Caco-2 (cell line): ENCODE measurements around the gene PTPRN2. TPM values are rescaled to one million over a fixed set of nuclear protein-coding genes. Genes with fewer than 3 reads are reported as not detected.

Source experiments
- BruUV-seq: library from RNA; stranded (reverse); fragments of 400-500 nt; replicated peaks from 2 replicates; lab custom pipeline; 2021; lab: Mats Ljungman, UMichigan
- CTCF ChIA-PET: fragments of 300-600 bp; sonication (Branson Sonifier 250); formaldehyde crosslinking; loops from one replicate; lab custom pipeline; 2022; ENCODE audit warnings: antibody characterized with exemption; lab: Charles Lee
- POLR2A ChIA-PET: fragments of 300-600 bp; sonication (Branson Sonifier 250); formaldehyde crosslinking; loops from one replicate; lab custom pipeline; 2022; ENCODE audit warnings: antibody characterized with exemption; lab: Charles Lee
- DNase-seq, 2 experiments: peaks; one replicate each; pipeline versions ENCODE4 v3.0.0 to v3.0.0-alpha.2; 2020 to 2022
- H3K27me3 ChIP-seq: replicated peaks from 2 replicates; pipeline ENCODE4 v1.6.0; 2011; ENCODE audit warnings: low read length; ENCODE audit not compliant: control insufficient read depth, insufficient read depth
- H3K36me3 ChIP-seq: 2 replicates; pipeline ENCODE4 v1.5.1; 2011; ENCODE audit warnings: low read length; ENCODE audit not compliant: control insufficient read depth, insufficient read depth
- H3K4me1 ChIP-seq: fragments of 250-450 bp; sonication (Bioruptor Pico); 2 replicates; pipeline ENCODE4 v1.5.1; 2020; ENCODE audit warnings: mild to moderate bottlenecking
- H3K4me3 ChIP-seq: 2 replicates; pipeline ENCODE4 v1.5.1; 2011; ENCODE audit warnings: low read depth, mild to moderate bottlenecking, control low read depth, low read length
- H3K9me3 ChIP-seq: fragments of 250-450 bp; sonication (Bioruptor Pico); 2 replicates; pipeline ENCODE4 v1.5.1; 2020; ENCODE audit warnings: mild to moderate bottlenecking, moderate library complexity
- H3K27ac Mint-ChIP-seq: one replicate; pipeline ENCODE4 v1.8.0; 2022; ENCODE audit warnings: mixed read lengths; ENCODE audit not compliant: unreplicated experiment
- H3K27me3 Mint-ChIP-seq: one replicate; pipeline ENCODE4 v1.8.0; 2022; ENCODE audit warnings: mixed read lengths; ENCODE audit not compliant: insufficient read depth, unreplicated experiment
- H3K36me3 Mint-ChIP-seq: one replicate; pipeline ENCODE4 v1.8.0; 2022; ENCODE audit warnings: mild to moderate bottlenecking, mixed read lengths; ENCODE audit not compliant: insufficient read depth, unreplicated experiment
- H3K4me1 Mint-ChIP-seq: one replicate; pipeline ENCODE4 v1.8.0; 2022; ENCODE audit warnings: low read depth, mixed read lengths; ENCODE audit not compliant: unreplicated experiment
- H3K4me3 Mint-ChIP-seq: one replicate; pipeline ENCODE4 v1.8.0; 2022; ENCODE audit warnings: mild to moderate bottlenecking, moderate library complexity, mixed read lengths; ENCODE audit not compliant: unreplicated experiment
- H3K9me3 Mint-ChIP-seq: one replicate; pipeline ENCODE4 v1.8.0; 2022; ENCODE audit warnings: mixed read lengths; ENCODE audit not compliant: unreplicated experiment
- CTCF ChIP-seq, 2 experiments: fragments of 200-600 bp in 1 of 2; IDR thresholded peaks; 1 replicate in 1 of 2; 2 replicates in 1 of 2; pipeline versions ENCODE4 v1.5.1 to v1.8.0; 2011 to 2022; ENCODE audit warnings: antibody characterized with exemption in 1 of 2, control low read depth in 1 of 2, inconsistent platforms in 1 of 2, low read depth in 1 of 2, low read length in 1 of 2, mild to moderate bottlenecking in 1 of 2, moderate library complexity in 1 of 2; ENCODE audit not compliant: insufficient read depth in 1 of 2, severe bottlenecking in 1 of 2, unreplicated experiment in 1 of 2
- intact Hi-C: fragments of 100-400 bp; cut with micrococcal nuclease; formaldehyde crosslinking; loops from one replicate; pipeline ENCODE4 v1.10.0; 2022; ENCODE audit not compliant: unreplicated experiment
- total RNA-seq: library from RNA; stranded (reverse); gene quantifications from 2 replicates; pipeline ENCODE4 v1.2.3, GENCODE V29; 2022

Gene PTPRN2
- total RNA-seq, 1 experiment from 2014 or later = 1.4 TPM

DNA sequence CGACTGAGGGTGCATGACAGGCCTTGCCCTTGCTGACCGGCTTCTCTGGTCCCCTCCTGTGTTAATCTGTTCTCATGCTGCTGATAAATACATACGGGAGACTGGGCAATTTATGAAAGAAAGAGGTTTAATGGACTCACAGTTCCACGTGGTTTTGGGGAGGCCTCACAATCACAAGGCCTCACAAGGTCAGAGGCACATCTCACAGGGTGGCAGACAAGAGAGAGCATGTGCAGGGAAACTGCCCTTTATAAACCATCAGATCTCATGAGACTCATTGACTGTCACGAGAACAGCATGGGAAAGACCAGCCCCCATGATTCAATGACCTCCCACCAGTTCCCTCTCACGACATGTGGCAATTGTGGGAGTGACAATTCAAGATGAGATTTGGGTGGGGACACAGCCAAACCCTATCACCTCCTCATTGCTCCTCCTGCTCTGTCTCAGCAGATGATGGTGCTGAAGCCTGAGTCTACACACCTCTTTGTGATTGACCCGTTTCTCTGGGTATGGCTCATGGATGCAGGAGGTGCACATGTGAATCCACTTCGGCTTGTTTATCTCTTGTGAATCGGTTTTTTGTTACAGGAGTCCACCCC lies 703.1 kb downstream of the PTPRN2 start:
- no TSS peak for BruUV-seq
- no peak for DNase-seq
- H3K4me1 Mint-ChIP-seq = no peaks in the 10 kb centered on the region
- no peaks in the 10 kb centered on the region for H3K4me1 ChIP-seq
- peaks cover 9% of the 10 kb centered on the region for H3K9me3 Mint-ChIP-seq
- intact Hi-C loops = no loop called here
- H3K27me3 ChIP-seq = no peaks in the 10 kb centered on the region
- H3K27ac Mint-ChIP-seq = no peak overlapping the region
- TF ChIP-seq CTCF (IDR thresholded peaks at IDR 0.05; ENCODE audit: insufficient read depth in 1 of 2, low read depth in 1 of 2, low read length in 1 of 2, severe bottlenecking in 1 of 2, unreplicated experiment in 1 of 2) = no peak
- no peak overlapping the region for H3K4me3 Mint-ChIP-seq
- peaks cover 6% of the 10 kb centered on the region; the same call in 1 of the 2 replicates for H3K9me3 ChIP-seq
- H3K4me3 ChIP-seq = no peak overlapping the region
- CTCF ChIA-PET = no interaction called here
- H3K36me3 Mint-ChIP-seq = no peaks in the 10 kb centered on the region
- POLR2A ChIA-PET = no interaction called here
- H3K27me3 Mint-ChIP-seq = no peaks in the 10 kb centered on the region
- no peaks in the 10 kb centered on the region for H3K36me3 ChIP-seq

DNA sequence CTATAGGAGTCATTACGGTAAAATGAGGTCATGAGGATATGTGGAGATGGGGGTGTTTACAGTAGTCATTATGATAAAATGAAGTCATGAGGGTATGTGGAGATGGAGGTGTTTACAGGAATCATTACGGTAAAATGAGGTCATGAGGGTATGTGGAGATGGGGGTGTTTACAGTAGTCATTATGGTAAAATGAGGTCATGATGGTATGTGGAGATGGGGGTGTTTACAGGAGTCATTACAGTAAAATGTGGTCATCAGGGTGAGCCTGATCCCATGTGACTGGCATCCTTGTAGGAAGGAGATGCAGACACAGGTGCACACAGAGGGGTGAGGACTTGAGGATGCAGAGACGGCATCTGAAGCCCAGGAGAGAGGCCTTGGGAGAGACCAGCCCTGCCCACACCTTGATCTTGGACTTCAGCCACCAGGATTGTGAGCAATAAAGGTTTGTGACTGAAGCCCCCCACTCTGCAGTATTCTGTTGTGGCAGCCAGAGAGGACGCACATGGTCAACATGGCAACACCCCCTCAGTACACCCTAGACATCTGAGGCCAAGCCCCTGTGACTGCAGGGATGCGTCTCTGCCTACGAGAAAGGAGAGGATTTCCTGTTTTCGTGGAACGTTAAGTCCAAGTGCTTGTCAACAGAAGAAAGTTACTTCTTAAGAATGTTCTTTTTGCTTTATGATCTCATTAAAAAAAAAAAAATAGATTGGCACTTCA lies 706.4 kb downstream of the PTPRN2 start:
- POLR2A ChIA-PET = no interaction called here
- Histone ChIP-seq H3K36me3 (no peaks in the 10 kb centered on the region), H3K4me3 (no peak overlapping the region), H3K4me1 (no peaks in the 10 kb centered on the region), H3K27me3 (no peaks in the 10 kb centered on the region), H3K9me3 (peaks cover 6% of the 10 kb centered on the region; the same call in 1 of the 2 replicates)
- no TSS peak for BruUV-seq
- TF ChIP-seq CTCF (IDR thresholded peaks at IDR 0.05; ENCODE audit: insufficient read depth in 1 of 2, low read depth in 1 of 2, low read length in 1 of 2, severe bottlenecking in 1 of 2, unreplicated experiment in 1 of 2) = no peak
- Mint-ChIP-seq H3K9me3 (no peaks in the 10 kb centered on the region), H3K4me3 (no peak overlapping the region), H3K4me1 (no peaks in the 10 kb centered on the region), H3K27ac (no peak overlapping the region), H3K36me3 (no peaks in the 10 kb centered on the region), H3K27me3 (no peaks in the 10 kb centered on the region)
- DNase-seq = no peak
- CTCF ChIA-PET = no interaction called here
- intact Hi-C loops = no loop called here

DNA sequence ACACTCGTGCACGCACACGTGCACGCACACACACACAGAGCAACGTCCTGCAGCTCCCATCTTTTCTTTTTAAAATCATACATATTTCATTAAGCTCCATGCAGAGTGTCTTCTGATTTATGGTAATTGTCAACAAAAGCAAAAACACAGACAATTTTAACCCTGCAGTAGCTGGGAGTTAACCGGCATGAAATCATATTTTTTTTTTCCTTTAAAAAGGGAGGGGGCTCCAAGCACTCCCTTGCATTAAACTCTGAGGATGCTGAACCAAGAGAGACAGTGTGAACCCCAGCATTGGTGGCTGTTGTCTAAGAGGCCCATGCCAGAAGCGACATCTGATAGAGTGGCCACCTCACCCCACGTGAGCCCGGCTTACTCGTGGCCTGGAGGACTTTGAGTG lies 708.2 kb downstream of the PTPRN2 start:
- POLR2A ChIA-PET = no interaction called here
- no peaks in the 10 kb centered on the region for H3K36me3 ChIP-seq
- Mint-ChIP-seq H3K4me3 (no peak overlapping the region), H3K27me3 (no peaks in the 10 kb centered on the region), H3K9me3 (peaks cover 8% of the 10 kb centered on the region), H3K36me3 (no peaks in the 10 kb centered on the region), H3K27ac (no peak overlapping the region), H3K4me1 (no peaks in the 10 kb centered on the region)
- CTCF ChIA-PET = no interaction called here
- intact Hi-C loops = no loop called here
- BruUV-seq = no TSS peak
- no peak for TF ChIP-seq CTCF (IDR thresholded peaks at IDR 0.05; ENCODE audit: insufficient read depth in 1 of 2, low read depth in 1 of 2, low read length in 1 of 2, severe bottlenecking in 1 of 2, unreplicated experiment in 1 of 2)
- no peak overlapping the region for H3K4me3 ChIP-seq
- no peaks in the 10 kb centered on the region for H3K4me1 ChIP-seq
- peaks cover 6% of the 10 kb centered on the region; the same call in 1 of the 2 replicates for H3K9me3 ChIP-seq
- no peak for DNase-seq
- H3K27me3 ChIP-seq = no peaks in the 10 kb centered on the region
